ACC112 (cell line): ENCODE measurements around the gene HIP1.
A peak's percentile ranks its signal among the peaks of the same experiment; 100 is the strongest.
"Not testable (repeated sequence)": the region's sequence is repeated elsewhere in the genome, so short reads cannot be mapped to it uniquely, and the experiment has no call there.

Experiments
- H2AFZ ChIP-seq: fragments of 200-600 bp; sonication (generic); one replicate; pipeline ENCODE4 v1.6.0; 2017; ENCODE audit warnings: antibody characterized with exemption, low read length; ENCODE audit not compliant: unreplicated experiment
- H3K27ac ChIP-seq: fragments of 200-600 bp; sonication (generic); 2 replicates; pipeline ENCODE4 v1.5.1; 2014; ENCODE audit warnings: low read depth, mild to moderate bottlenecking, antibody characterized with exemption, low read length, moderate library complexity
- H3K27me3 ChIP-seq: fragments of 200-600 bp; sonication (generic); 2 replicates; pipeline ENCODE4 v1.6.1; 2014; ENCODE audit warnings: mild to moderate bottlenecking, antibody characterized with exemption, low read length, moderate library complexity, mixed read lengths; ENCODE audit not compliant: insufficient read depth
- H3K36me3 ChIP-seq: fragments of 200-600 bp; sonication (generic); 2 replicates; pipeline ENCODE4 v1.6.1; 2016; ENCODE audit warnings: mild to moderate bottlenecking, antibody characterized with exemption, low read length, moderate library complexity, mixed read lengths; ENCODE audit not compliant: insufficient read depth
- H3K4me1 ChIP-seq: fragments of 200-600 bp; sonication (generic); one replicate; pipeline ENCODE4 v1.6.1; 2016; ENCODE audit warnings: low read length, mixed read lengths; ENCODE audit not compliant: insufficient read depth, unreplicated experiment, control insufficient read depth
- H3K4me3 ChIP-seq: fragments of 200-600 bp; sonication (generic); 2 replicates; pipeline ENCODE4 v1.5.1; 2014; ENCODE audit warnings: mild to moderate bottlenecking, low read depth, low read length
- H3K79me2 ChIP-seq: fragments of 200-600 bp; sonication (generic); one replicate; pipeline ENCODE4 v1.6.0; 2016; ENCODE audit warnings: low read length; ENCODE audit not compliant: control insufficient read depth, unreplicated experiment, insufficient read depth

HIP1 gene

DNA sequence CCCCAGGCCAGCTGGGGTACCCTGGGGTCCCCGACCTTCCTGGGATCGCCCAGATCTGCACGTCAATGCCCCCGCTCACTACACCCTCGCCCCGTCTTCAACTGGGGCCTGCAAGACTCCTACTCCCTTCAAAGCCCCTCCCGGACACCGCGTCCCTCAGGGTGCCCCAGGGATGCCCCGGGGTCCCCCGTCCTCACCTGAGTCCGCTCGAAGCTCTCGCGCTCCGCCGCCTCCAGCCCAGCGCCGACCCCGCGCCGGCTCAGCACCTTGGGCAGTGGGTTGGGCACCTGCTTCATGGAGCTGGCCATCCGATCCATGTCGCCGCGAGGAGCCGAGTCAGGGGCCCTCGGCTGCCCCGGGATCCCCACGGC lies at the start of gene HIP1:
Gene HIP1 (minus strand): TSS at position 338 of the 371 bp plus-strand sequence. CDS start 21 bp downstream, at position 317.
- Histone ChIP-seq H3K4me3 (peak within 1 kb of the TSS; percentile 100), H3K4me1 (peaks cover 11% of the 10 kb centered on the region), H3K27ac (peak within 1 kb of the TSS; percentile 60), H3K79me2 (peaks cover 4% of the 10 kb centered on the region), H3K27me3 (no peaks in the 10 kb centered on the region), H3K36me3 (no peaks in the 10 kb centered on the region), H2AFZ (peak within 1 kb of the TSS; percentile 98)

DNA sequence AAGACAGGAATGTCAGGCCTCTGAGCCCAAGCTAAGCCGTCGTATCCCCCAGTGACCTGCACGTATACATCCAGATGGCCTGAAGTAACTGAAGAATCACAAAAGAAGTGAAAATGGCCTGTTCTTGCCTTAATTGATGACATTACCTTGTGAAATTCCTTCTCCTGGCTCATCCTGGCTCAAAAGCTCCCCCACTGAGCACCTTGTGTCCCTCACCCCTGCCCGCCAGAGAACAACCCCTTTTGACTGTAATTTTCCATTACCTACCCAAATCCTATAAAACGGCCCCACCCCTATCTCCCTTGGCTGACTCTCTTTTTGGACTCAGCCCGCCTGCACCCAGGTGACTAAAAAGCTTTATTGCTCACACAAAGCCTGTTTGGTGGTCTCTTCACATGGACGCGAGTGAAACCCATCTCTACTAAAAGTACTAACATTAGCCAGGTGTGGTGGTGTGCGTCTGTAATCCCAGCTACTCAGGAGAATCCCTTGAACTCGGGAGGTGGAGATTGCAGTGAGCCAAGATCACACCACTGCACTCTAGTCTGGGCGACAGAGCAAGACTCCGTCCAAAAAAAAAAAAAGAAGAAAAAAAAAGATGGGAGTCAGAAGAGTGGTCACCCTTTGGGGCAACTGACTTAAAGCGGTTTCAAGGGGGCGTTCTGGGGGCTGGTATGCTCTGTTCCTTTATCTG lies 49.6 kb upstream of the HIP1 start:
- not testable (repeated sequence) for H3K27ac ChIP-seq, H3K27me3 ChIP-seq, H3K79me2 ChIP-seq, H3K36me3 ChIP-seq, H2AFZ ChIP-seq, H3K4me3 ChIP-seq, H3K4me1 ChIP-seq

DNA sequence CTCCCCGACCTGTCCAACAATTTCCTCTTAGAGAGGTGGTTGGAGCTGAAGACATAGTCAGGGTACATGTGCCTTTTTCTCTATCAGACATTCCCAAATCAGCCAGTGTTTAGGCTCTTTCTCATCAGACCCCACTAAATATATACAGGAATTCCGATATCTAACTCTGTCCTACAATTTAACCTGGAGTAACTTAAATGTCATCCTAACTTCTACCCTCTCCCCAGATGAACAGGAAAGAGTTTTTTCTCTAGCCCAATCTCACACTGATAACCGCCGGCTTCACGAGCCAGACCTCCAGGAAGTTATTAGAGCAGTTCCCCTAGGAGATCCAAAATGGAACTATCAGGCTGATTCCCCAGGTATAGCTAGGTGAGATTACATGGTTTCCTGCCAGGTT lies 44.3 kb upstream of the HIP1 start:
- not testable (repeated sequence) for H3K4me1 ChIP-seq, H3K4me3 ChIP-seq, H3K27me3 ChIP-seq

DNA sequence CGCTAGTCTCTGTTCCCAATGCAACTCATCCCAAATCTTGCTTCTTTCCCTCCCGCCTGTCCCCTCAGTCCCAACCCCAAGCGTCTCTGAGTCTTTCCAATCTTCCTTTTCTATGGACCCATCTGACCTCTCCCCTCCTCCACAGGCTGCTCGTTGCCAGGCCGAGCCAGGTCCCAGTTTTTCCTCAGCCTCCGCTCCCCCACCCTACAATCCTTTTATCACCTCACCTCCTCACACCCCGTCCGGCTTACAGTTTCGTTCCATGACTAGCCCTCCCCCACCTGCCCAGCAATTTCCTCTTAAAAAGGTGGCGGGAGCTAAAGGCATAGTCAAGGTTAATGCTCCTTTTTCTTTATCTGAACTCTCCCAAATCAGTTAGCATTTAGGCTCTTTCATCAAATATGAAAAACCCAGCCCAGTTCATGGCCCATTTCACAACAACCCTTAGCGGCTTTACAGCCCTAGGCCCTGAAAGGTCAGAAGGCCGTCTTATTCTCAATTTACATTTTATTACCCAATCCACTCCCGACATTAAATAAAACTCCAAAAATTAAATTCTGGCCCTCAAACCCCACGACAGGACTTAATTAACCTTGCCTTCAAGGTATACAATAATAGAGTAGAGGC lies 42.0 kb upstream of the HIP1 start:
- H2AFZ ChIP-seq, H3K27me3 ChIP-seq, H3K4me3 ChIP-seq, H3K27ac ChIP-seq, H3K4me1 ChIP-seq, H3K36me3 ChIP-seq, H3K79me2 ChIP-seq: not testable (repeated sequence)

More for the DNA sequence above, 44.3 kb upstream of the HIP1 start:
- not testable (repeated sequence) for H3K27ac ChIP-seq, H2AFZ ChIP-seq, H3K79me2 ChIP-seq, H3K36me3 ChIP-seq

DNA sequence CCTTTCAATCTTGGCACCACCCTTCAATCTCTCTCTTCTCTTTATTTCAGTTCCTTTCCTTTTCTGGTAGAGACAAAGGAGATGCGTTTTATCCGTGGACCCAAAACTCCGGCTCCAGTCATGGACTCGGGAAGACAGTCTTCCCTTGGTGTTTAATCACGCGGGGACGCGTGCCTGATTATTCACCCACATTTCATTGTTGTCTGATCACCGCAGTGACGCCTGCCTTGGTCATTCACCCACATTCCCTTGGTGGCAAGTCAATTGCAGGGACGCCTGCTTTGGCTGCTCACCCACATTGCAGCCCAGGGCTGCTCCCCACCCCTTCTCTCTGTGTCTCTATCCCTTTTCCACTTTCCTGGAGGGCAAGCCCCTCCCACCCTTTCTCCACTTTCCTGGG lies 40.8 kb upstream of the HIP1 start:
- H3K27me3 ChIP-seq, H3K79me2 ChIP-seq, H2AFZ ChIP-seq, H3K36me3 ChIP-seq, H3K4me1 ChIP-seq, H3K27ac ChIP-seq, H3K4me3 ChIP-seq: not testable (repeated sequence)

DNA sequence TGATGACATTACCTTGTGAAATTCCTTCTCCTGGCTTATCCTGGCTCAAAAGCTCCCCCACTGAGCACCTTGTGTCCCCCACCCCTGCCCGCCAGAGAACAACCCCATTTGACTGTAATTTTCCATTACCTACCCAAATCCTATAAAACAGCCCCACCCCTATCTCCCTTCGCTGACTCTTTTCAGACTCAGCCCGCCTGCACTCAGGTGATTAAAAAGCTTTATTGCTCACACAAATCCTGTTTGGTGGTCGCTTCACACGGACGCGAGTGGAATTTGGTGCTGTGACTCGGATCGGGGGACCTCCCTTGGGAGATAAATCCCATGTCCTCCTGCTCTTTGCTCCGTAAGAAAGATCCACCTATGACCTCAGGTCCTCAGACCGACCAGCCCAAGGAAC lies 40.3 kb upstream of the HIP1 start:
- not testable (repeated sequence) for H3K79me2 ChIP-seq, H3K4me1 ChIP-seq, H3K36me3 ChIP-seq, H3K27me3 ChIP-seq, H2AFZ ChIP-seq, H3K4me3 ChIP-seq, H3K27ac ChIP-seq

DNA sequence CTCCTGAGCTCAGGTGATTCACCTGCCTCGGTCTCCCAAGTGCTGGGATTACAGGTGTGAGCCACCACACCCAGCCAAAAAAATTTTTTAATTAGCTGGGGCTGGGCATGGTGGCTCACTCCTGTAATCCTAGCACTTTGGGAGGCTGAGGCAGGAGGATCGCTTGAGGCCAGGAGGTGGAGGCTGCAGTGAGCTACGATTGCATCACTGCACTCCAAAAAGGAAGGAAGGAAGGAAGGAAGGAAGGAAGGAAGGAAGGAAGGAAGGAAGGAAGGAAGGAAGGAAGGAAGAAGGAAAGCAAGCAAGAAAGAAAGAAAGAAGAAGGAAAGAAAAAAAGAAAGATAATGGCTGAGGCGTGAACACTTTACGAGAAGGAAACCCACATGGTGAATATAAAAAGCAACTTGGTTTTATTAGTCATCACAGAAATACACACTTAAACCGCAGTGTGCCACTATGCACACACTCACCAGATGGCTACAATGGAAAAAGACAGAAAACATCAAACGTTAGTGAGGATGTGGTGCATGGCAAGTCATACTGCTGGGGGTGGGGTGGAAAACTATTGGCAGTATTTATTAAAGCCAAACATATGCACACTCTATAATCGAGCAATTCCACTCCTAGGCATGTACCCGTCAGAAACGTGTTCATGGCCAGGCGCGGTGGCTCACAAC lies 37.7 kb upstream of the HIP1 start:
- no peaks in the 10 kb centered on the region for H3K79me2 ChIP-seq
- H3K27ac ChIP-seq, result no peak overlapping the region
- H3K4me3 ChIP-seq, result no peak overlapping the region
- peaks cover 16% of the 10 kb centered on the region for H3K4me1 ChIP-seq
- no peaks in the 10 kb centered on the region for H3K27me3 ChIP-seq
- no peaks in the 10 kb centered on the region for H3K36me3 ChIP-seq
- no peak overlapping the region for H2AFZ ChIP-seq

DNA sequence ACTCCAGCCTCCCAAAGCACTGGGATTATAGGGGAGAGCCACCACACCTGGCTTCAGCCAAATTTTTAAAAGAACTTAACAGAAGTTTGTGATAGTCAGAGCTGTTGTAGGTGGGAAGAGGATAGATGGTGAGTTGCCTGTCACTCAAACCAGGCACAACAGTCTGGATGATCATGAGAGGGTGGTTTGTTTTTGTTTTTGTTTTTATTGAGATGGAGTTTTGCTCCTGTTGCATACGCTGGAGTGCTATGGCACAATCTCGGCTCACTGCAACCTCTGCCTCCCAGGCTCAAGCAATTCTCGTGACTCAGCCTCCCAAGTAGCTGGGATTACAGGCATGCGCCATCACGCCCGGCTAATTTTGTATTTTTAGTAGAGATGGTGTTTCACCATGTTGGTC lies 35.2 kb upstream of the HIP1 start:
- not testable (repeated sequence) for H3K27ac ChIP-seq, H3K27me3 ChIP-seq, H3K36me3 ChIP-seq, H2AFZ ChIP-seq, H3K79me2 ChIP-seq, H3K4me3 ChIP-seq
- peaks cover 17% of the 10 kb centered on the region for H3K4me1 ChIP-seq

DNA sequence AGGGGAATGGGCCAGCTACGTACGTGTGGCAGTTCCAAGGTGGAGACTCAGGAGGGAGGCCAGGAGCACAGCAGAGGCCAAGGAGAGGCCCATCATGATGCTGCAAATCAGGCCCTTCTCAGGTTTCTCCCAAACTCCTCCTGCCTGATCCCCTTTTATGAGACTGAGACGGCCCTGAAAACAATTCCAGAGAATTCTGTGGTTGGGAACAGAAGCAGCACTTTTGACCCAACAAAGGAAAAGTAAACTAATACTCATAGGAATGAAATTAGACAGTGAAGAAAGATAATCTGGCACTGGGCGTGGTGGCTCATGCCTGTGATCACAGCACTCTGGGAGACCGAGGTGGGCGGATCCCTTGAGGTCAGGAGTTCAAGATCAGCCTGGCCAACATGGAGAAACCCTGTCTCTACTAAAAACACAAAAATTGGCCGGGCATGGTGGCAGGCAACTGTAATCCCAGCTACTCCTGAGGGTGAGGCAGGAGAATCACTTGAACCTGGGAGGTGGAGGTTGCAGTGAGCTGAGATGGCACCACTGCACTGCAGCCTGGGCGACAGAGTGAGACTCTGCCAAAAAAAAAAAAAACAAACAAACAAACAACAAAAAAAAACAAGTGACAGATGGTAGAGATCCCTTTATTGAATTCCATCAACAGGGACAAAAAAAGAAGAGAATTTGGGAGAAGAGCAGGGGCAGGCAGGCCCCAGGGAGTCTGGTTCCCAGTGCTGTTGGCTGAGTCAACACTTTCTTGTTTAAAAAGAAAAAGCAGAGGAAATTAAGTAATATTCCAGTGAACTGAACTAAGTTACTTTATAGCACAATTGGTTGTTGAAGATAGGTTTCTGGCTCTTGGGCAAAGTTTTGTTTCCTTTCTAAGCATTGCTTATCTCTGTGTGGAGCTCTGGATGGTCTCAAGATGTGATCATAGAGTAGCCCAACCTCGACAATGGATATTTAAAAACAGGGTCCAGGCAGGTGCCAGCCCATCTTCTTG lies 33.6 kb upstream of the HIP1 start, which contains the start of gene CCL26:
Gene CCL26 (minus strand): TSS at position 131 of the 997 bp plus-strand sequence. CDS start 35 bp downstream, at position 96.
- H3K27ac ChIP-seq, result peak within 1 kb of the TSS; percentile 76
- no peaks in the 10 kb centered on the region for H3K79me2 ChIP-seq
- no peak within 1 kb of the TSS for H3K4me3 ChIP-seq
- H3K4me1 ChIP-seq, result peaks cover 17% of the 10 kb centered on the region
- H2AFZ ChIP-seq, result no peak within 1 kb of the TSS
- H3K36me3 ChIP-seq, result no peaks in the 10 kb centered on the region
- no peaks in the 10 kb centered on the region for H3K27me3 ChIP-seq

DNA sequence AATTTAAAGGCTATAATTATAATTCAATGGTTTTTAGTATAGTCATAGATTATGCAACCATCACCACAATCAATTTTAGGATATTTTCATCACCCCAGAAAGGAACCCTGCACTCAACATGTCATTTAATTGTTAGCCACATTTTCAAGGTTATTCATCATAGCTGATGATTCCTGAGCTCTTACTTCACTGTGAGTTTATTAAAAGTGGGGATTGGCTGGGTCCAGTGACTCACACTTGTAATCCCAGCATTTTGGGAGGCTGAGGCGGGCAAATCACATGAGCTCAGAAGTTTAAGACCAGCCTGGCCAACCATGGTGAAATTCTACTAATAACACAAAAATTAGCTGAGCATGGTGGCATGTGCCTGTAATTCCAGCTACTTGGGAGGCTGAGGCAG lies 32.5 kb upstream of the HIP1 start:
- H3K79me2 ChIP-seq, result no peaks in the 10 kb centered on the region

More for the DNA sequence above, 32.5 kb upstream of the HIP1 start:
- H3K4me1 ChIP-seq, result peaks cover 17% of the 10 kb centered on the region
- H3K4me3 ChIP-seq, result no peak overlapping the region
- no peaks in the 10 kb centered on the region for H3K36me3 ChIP-seq
- H3K27ac ChIP-seq, result peak overlapping the region; percentile 76
- no peaks in the 10 kb centered on the region for H3K27me3 ChIP-seq
- H2AFZ ChIP-seq, result no peak overlapping the region
